Peyer's patch (tissue), 4 donors: Measurements from ENCODE around the gene MTUS2. TPM values are rescaled to one million over a fixed set of nuclear protein-coding genes. Genes with fewer than 3 reads are reported as not detected.

ENCODE experiments used
- DNase-seq, 3 donors: peaks; one replicate each; pipeline ENCODE4 v3.0.0-alpha.2; 2017 to 2019
- H3K27ac ChIP-seq, 4 donors: fragments of 200-600 bp; sonication (generic); one replicate each; pipeline ENCODE4 v1.5.1; 2016 to 2019
- H3K27me3 ChIP-seq, 2 donors: fragments of 200-600 bp; sonication (generic); one replicate each; pipeline ENCODE4 v1.5.1; 2019
- H3K36me3 ChIP-seq, 3 donors: fragments of 200-600 bp; sonication (generic); one replicate each; pipeline ENCODE4 v1.5.1; 2016 to 2019
- H3K4me1 ChIP-seq, 4 donors: fragments of 200-600 bp; sonication (generic); one replicate each; pipeline ENCODE4 v1.5.1; 2016 to 2019
- H3K4me3 ChIP-seq, 4 donors: fragments of 200-600 bp; sonication (generic); 1 replicate in 3 of 4; 2 replicates in 1 of 4; pipeline ENCODE4 v1.5.1; 2016 to 2019; ENCODE audit warnings: mild to moderate bottlenecking in 1 of 4
- H3K9me3 ChIP-seq, 4 donors: fragments of 200-600 bp; sonication (generic); one replicate each; pipeline ENCODE4 v1.5.1; 2016 to 2019; ENCODE audit warnings: mild to moderate bottlenecking in 1 of 4
- CTCF ChIP-seq, 6 experiments: fragments of 450-650 bp in 4 of 6; fragments of 200-600 bp in 2 of 6; sonication (generic) in 1 of 6; IDR thresholded peaks; one replicate each; pipeline ENCODE4 v1.5.1; 2017 to 2019; ENCODE audit warnings: antibody characterized with exemption in 6 of 6, mild to moderate bottlenecking in 3 of 6, moderate library complexity in 1 of 6
- POLR2A ChIP-seq, 2 donors: fragments of 450-650 bp; IDR thresholded peaks; one replicate each; pipeline ENCODE4 v1.5.1; 2017; ENCODE audit warnings: antibody characterized with exemption in 2 of 2, mild to moderate bottlenecking in 2 of 2, moderate library complexity in 2 of 2
- small RNA-seq, 2 donors: library from RNA; depleted of rRNA; stranded (forward); fragments of <200 nt; gene quantifications; one replicate each; pipeline ENCODE3, GENCODE V24; 2016
- total RNA-seq, 4 donors: library from RNA; depleted of rRNA; stranded (reverse); fragments of >200 nt; gene quantifications; one replicate each; pipeline ENCODE4 v1.1.0, GENCODE V29; 2016

Gene MTUS2
- total RNA-seq, 4 donors from 2014 or later: 0.13 to 0.28 (median 0.18) TPM; not detected in 1

GRCh38 chr13:29547153-29547552 lies 727.0 kb downstream of the MTUS2 start:
- peaks cover 0 to 14% (median 0%) of the 10 kb centered on the region in 4 donors for H3K4me1 ChIP-seq
- no peak for DNase-seq
- TF ChIP-seq POLR2A (IDR thresholded peaks at IDR 0.05): no peak
- TF ChIP-seq CTCF (IDR thresholded peaks at IDR 0.05): no peak

GRCh38 chr13:29548722-29549121 lies 728.6 kb downstream of the MTUS2 start:
- H3K4me1 ChIP-seq: peaks cover 0 to 2% (median 0%) of the 10 kb centered on the region in 4 donors
- H3K27ac ChIP-seq: peak overlapping the region in 3 of 4 donors; percentile 40 to 77 (median 53)
- H3K9me3 ChIP-seq: no peaks in the 10 kb centered on the region
- H3K27me3 ChIP-seq: no peaks in the 10 kb centered on the region
- no peak for DNase-seq
- TF ChIP-seq CTCF (IDR thresholded peaks at IDR 0.05): no peak
- no peak for TF ChIP-seq POLR2A (IDR thresholded peaks at IDR 0.05)
- peaks cover 0 to 6% (median 0%) of the 10 kb centered on the region in 3 donors for H3K36me3 ChIP-seq
- H3K4me3 ChIP-seq: peak overlapping the region in 1 of 4 donors; percentile 24

More at GRCh38 chr13:29547153-29547552, 727.0 kb downstream of the MTUS2 start:
- no peak overlapping the region for H3K4me3 ChIP-seq
- H3K27me3 ChIP-seq: no peaks in the 10 kb centered on the region
- no peaks in the 10 kb centered on the region for H3K36me3 ChIP-seq
- H3K27ac ChIP-seq: no peak overlapping the region
- H3K9me3 ChIP-seq: no peaks in the 10 kb centered on the region

- no peak for TF ChIP-seq CTCF (IDR thresholded peaks at IDR 0.05)
- TF ChIP-seq POLR2A (IDR thresholded peaks at IDR 0.05): no peak
- Histone ChIP-seq H3K4me1 (no peaks in the 10 kb centered on the region), H3K27me3 (no peaks in the 10 kb centered on the region), H3K36me3 (peaks cover 0 to 6% (median 0%) of the 10 kb centered on the region in 3 donors), H3K27ac (no peak overlapping the region), H3K4me3 (no peak overlapping the region), H3K9me3 (no peaks in the 10 kb centered on the region)
- no peak for DNase-seq
These were observed 730.4 kb downstream of the MTUS2 start for GRCh38 chr13:29550430-29550988.

DNA sequence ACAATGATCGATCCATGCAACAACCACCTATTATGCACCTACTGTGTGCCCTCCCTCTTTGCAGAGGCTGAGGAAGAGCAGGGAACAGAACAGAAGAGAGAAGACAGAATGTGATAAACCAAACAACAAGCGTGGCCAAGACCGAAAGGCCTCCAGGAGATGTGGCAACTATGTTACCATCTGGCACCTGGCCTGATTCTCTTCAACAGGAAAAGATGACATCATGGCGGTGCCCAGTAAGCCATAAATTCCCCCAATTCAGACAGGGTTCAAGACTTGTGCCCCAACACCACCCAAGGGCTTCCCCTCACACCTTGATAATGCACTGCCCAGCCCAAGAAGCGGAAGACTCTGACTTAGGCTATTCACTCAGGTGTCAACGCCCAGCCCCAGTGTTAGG lies 731.1 kb downstream of the MTUS2 start:
- Histone ChIP-seq H3K36me3 (peaks cover 0 to 6% (median 0%) of the 10 kb centered on the region in 3 donors), H3K9me3 (no peaks in the 10 kb centered on the region), H3K27ac (no peak overlapping the region), H3K4me3 (no peak overlapping the region), H3K4me1 (no peaks in the 10 kb centered on the region), H3K27me3 (no peaks in the 10 kb centered on the region)
- TF ChIP-seq POLR2A (IDR thresholded peaks at IDR 0.05) (no peak), CTCF (IDR thresholded peaks at IDR 0.05) (no peak)
- no peak for DNase-seq

Small RNA genes lying within 50 kb of the gene (small RNA-seq; reads per million reads assigned to genes)
- gene AL359741.1: 0 reads per million in 2 donors

Other genes with a start within 250 kb of the MTUS2 start
- gene POMP, start 161.2 kb upstream of the MTUS2 start, total RNA-seq: 10 to 100 TPM; 24.3 to 68.8 (median 43.2) TPM
- 100 to 1,000 TPM in 2 of 4 donors, 10 to 100 TPM in 2; 10.7 to 198 (median 105) TPM for gene SLC46A3, start 101.4 kb upstream of the MTUS2 start, total RNA-seq